Endothelial cell (in vitro differentiated cells): ENCODE results near the gene GGA3. TPM values are rescaled to one million over a fixed set of nuclear protein-coding genes. Genes with fewer than 3 reads are reported as not detected.

Source experiments
- DNase-seq: peaks from one replicate; pipeline ENCODE4 v3.0.0; 2021; ENCODE audit warnings: low spot score
- H3K27ac Mint-ChIP-seq: one replicate; pipeline ENCODE4 v1.8.0; 2021; ENCODE audit warnings: mixed read lengths, inconsistent platforms; ENCODE audit not compliant: unreplicated experiment
- H3K27me3 Mint-ChIP-seq: one replicate; pipeline ENCODE4 v1.8.0; 2021; ENCODE audit warnings: mild to moderate bottlenecking, moderate library complexity, mixed read lengths, inconsistent platforms; ENCODE audit not compliant: unreplicated experiment
- H3K36me3 Mint-ChIP-seq: one replicate; pipeline ENCODE4 v1.8.0; 2021; ENCODE audit warnings: mild to moderate bottlenecking, low read depth, mixed read lengths, inconsistent platforms; ENCODE audit not compliant: unreplicated experiment
- H3K4me1 Mint-ChIP-seq: one replicate; pipeline ENCODE4 v1.8.0; 2021; ENCODE audit warnings: mild to moderate bottlenecking, mixed read lengths, inconsistent platforms; ENCODE audit not compliant: unreplicated experiment
- H3K4me3 Mint-ChIP-seq: one replicate; pipeline ENCODE4 v1.8.0; 2021; ENCODE audit warnings: mild to moderate bottlenecking, mixed read lengths, inconsistent platforms; ENCODE audit not compliant: unreplicated experiment
- H3K9me3 Mint-ChIP-seq: one replicate; pipeline ENCODE4 v1.8.0; 2021; ENCODE audit warnings: mixed read lengths, inconsistent platforms; ENCODE audit not compliant: unreplicated experiment
- CTCF ChIP-seq: fragments of 200-600 bp; sonication (generic); IDR thresholded peaks from one replicate; pipeline ENCODE4 v1.5.0; 2021; ENCODE audit warnings: antibody characterized with exemption; ENCODE audit not compliant: unreplicated experiment
- total RNA-seq: library from RNA; stranded (reverse); fragmentation: NEBNext Ultra II Directional; extraction: Animal tissue kit (Norgen Biotek cat#: 25700); gene quantifications from one replicate; pipeline ENCODE4 v1.2.1, GENCODE V29; 2021; ENCODE audit not compliant: unreplicated experiment

Gene GGA3
- total RNA-seq, 1 donor from 2014 or later = 60.8 TPM

- peaks cover 48% of the 10 kb centered on the region for H3K36me3 Mint-ChIP-seq
- H3K4me1 Mint-ChIP-seq = peaks cover 11% of the 10 kb centered on the region
- DNase-seq = no peak
- no peak for TF ChIP-seq CTCF
- no peak overlapping the region for H3K27ac Mint-ChIP-seq
- no peaks in the 10 kb centered on the region for H3K9me3 Mint-ChIP-seq
- H3K27me3 Mint-ChIP-seq = peaks cover 9% of the 10 kb centered on the region
- peak overlapping the region; percentile 56 for H3K4me3 Mint-ChIP-seq
Observed at GRCh38 chr17:75238020-75238580, 23.3 kb downstream of the GGA3 start.

GRCh38 chr17:75237100-75238014 is 24.0 kb downstream of the GGA3 start:
- Mint-ChIP-seq H3K9me3 (no peaks in the 10 kb centered on the region), H3K4me1 (peaks cover 11% of the 10 kb centered on the region), H3K27ac (no peak overlapping the region), H3K36me3 (peaks cover 50% of the 10 kb centered on the region), H3K4me3 (no peak overlapping the region), H3K27me3 (peaks cover 9% of the 10 kb centered on the region)
- no peak for TF ChIP-seq CTCF
- DNase-seq = no peak

GRCh38 chr17:75232786-75233185 is 28.6 kb downstream of the GGA3 start:
- H3K36me3 Mint-ChIP-seq = peaks cover 43% of the 10 kb centered on the region
- no peak overlapping the region for H3K4me3 Mint-ChIP-seq

GRCh38 chr17:75231741-75232464 is 29.5 kb downstream of the GGA3 start:
- peaks cover 10% of the 10 kb centered on the region for H3K4me1 Mint-ChIP-seq
- peaks cover 40% of the 10 kb centered on the region for H3K36me3 Mint-ChIP-seq
- no peaks in the 10 kb centered on the region for H3K9me3 Mint-ChIP-seq
- peaks cover 4% of the 10 kb centered on the region for H3K27me3 Mint-ChIP-seq
- no peak for TF ChIP-seq CTCF
- no peak for DNase-seq
- peak overlapping the region; percentile 53 for H3K4me3 Mint-ChIP-seq
- H3K27ac Mint-ChIP-seq = no peak overlapping the region

More at GRCh38 chr17:75232786-75233185, 28.6 kb downstream of the GGA3 start:
- Mint-ChIP-seq H3K27ac (no peak overlapping the region), H3K9me3 (no peaks in the 10 kb centered on the region), H3K4me1 (peaks cover 9% of the 10 kb centered on the region), H3K27me3 (peaks cover 4% of the 10 kb centered on the region)
- TF ChIP-seq CTCF = no peak
- no peak for DNase-seq
